PC-3 (cell line): ENCODE measurements around the gene ZMIZ2.

Experiments used
- CTCF ChIP-seq: fragments of 300-600 bp; sonication (generic); conservative IDR thresholded peaks from 2 replicates; pipeline ENCODE4 v1.5.1; 2017; ENCODE audit warnings: antibody characterized with exemption, low read depth, mild to moderate bottlenecking, low read length
- EZH2phosphoT487 ChIP-seq: fragments of 300-600 bp; sonication (generic); IDR thresholded peaks from 2 replicates; pipeline ENCODE4 v1.6.1; 2018; ENCODE audit warnings: mild to moderate bottlenecking, antibody characterized with exemption, low read length, borderline replicate concordance

- no peak for TF ChIP-seq CTCF
- TF ChIP-seq EZH2phosphoT487 = no peak
Observed at GRCh38 chr7:44713141-44713540, 35.5 kb upstream of the ZMIZ2 start.
